Measurements from ENCODE around the gene SMARCD2. TPM values are rescaled to one million over a fixed set of nuclear protein-coding genes. Genes with fewer than 3 reads are reported as not detected.

The SMARCD2 gene
- total RNA-seq, 3 donors from 2014 or later: 142 to 210 (median 192) TPM

DNA sequence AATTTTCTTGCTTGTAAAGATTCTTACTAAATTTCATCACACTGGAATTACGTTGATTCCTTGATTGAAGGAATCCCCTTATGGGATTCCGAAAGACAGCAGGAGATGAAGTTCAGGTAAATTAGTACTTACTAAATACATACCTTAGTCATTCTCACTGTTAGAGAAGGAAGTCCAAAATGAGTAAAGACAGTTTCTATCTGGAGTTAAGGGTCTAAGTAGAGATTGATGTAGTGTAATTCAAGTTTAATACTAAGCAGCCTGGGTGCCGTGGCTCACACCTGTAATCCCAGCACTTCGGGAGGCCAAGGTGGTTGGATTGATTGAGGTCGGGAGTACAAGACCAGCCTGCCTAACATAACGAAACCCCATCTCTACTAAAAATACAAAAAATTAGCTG is 59.0 kb downstream of the SMARCD2 start:
- H3K27ac ChIP-seq: no peak overlapping the region
- DNase-seq (ENCODE audit: low spot score in 2 of 2): no peak
- no peak overlapping the region for H3K4me3 ChIP-seq
- TF ChIP-seq, protein P1, sequence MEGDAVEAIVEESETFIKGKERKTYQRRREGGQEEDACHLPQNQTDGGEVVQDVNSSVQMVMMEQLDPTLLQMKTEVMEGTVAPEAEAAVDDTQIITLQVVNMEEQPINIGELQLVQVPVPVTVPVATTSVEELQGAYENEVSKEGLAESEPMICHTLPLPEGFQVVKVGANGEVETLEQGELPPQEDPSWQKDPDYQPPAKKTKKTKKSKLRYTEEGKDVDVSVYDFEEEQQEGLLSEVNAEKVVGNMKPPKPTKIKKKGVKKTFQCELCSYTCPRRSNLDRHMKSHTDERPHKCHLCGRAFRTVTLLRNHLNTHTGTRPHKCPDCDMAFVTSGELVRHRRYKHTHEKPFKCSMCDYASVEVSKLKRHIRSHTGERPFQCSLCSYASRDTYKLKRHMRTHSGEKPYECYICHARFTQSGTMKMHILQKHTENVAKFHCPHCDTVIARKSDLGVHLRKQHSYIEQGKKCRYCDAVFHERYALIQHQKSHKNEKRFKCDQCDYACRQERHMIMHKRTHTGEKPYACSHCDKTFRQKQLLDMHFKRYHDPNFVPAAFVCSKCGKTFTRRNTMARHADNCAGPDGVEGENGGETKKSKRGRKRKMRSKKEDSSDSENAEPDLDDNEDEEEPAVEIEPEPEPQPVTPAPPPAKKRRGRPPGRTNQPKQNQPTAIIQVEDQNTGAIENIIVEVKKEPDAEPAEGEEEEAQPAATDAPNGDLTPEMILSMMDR (IDR thresholded peaks at IDR 0.05): no peak
- no peak for TF ChIP-seq POLR2A (IDR thresholded peaks at IDR 0.05)
- TF ChIP-seq POLR2AphosphoS5 (IDR thresholded peaks at IDR 0.05): no peak
- intact Hi-C loops (cut with DNase I; ENCODE audit: low total_unique reads): no loop called here
- H3K4me1 ChIP-seq: peaks cover 0 to 5% of the 10 kb centered on the region in 2 donors
- no peaks in the 10 kb centered on the region for H3K36me3 ChIP-seq
- no peaks in the 10 kb centered on the region for H3K27me3 ChIP-seq
- no peaks in the 10 kb centered on the region for H3K9me3 ChIP-seq

Other genes with a start within 250 kb of the SMARCD2 start
- gene TACO1, start 241.8 kb downstream of the SMARCD2 start, total RNA-seq: 10 to 100 TPM; 11.0 to 12.4 (median 11.1) TPM
- gene MAP3K3, start 220.3 kb downstream of the SMARCD2 start, total RNA-seq: 10 to 100 TPM; 44.9 to 60.0 (median 47.9) TPM
- 10 to 100 TPM in 1 of 3 donors, 1 to 10 TPM in 2; 6.1 to 10.5 (median 7.2) TPM for gene LIMD2, start 142.6 kb downstream of the SMARCD2 start, total RNA-seq
- gene STRADA, start 100.9 kb downstream of the SMARCD2 start, total RNA-seq: 10 to 100 TPM; 25.9 to 33.8 (median 26.2) TPM
- gene CCDC47, start 69.1 kb downstream of the SMARCD2 start, total RNA-seq: 10 to 100 TPM; 54.1 to 89.5 (median 81.7) TPM
- 100 to 1,000 TPM; 131 to 139 (median 139) TPM for gene DDX42, start 68.5 kb downstream of the SMARCD2 start, total RNA-seq
- gene PSMC5, start 15.3 kb downstream of the SMARCD2 start, total RNA-seq: 100 to 1,000 TPM in 2 of 3 donors, 10 to 100 TPM in 1; 98.3 to 110 (median 104) TPM
- gene FTSJ3, start 15.0 kb downstream of the SMARCD2 start, total RNA-seq: 10 to 100 TPM; 55.4 to 78.7 (median 59.1) TPM
- not detected for gene CSH2, start 31.0 kb upstream of the SMARCD2 start, total RNA-seq
- gene GH2, start 39.3 kb upstream of the SMARCD2 start, total RNA-seq: not detected
- not detected for gene CSH1, start 53.9 kb upstream of the SMARCD2 start, total RNA-seq
- gene CSHL1, start 68.6 kb upstream of the SMARCD2 start, total RNA-seq: not detected
- gene GH1, start 76.2 kb upstream of the SMARCD2 start, total RNA-seq: not detected
- 1 to 10 TPM; 2.2 to 7.9 (median 3.4) TPM for gene CD79B, start 89.6 kb upstream of the SMARCD2 start, total RNA-seq
- gene SCN4A, start 130.2 kb upstream of the SMARCD2 start, total RNA-seq: 10 to 100 TPM in 2 of 3 donors, 1 to 10 TPM in 1; 1.0 to 16.7 (median 10.2) TPM
- 1 to 10 TPM in 1 of 3 donors, under 1 TPM in 2; 0.15 to 1.3 (median 0.16) TPM for gene PRR29, start 155.7 kb upstream of the SMARCD2 start, total RNA-seq
- 100 to 1,000 TPM in 1 of 3 donors, 10 to 100 TPM in 2; 26.1 to 106 (median 32.2) TPM for gene ICAM2, start 177.9 kb upstream of the SMARCD2 start, total RNA-seq